HL-60 (cell line): ENCODE results near the gene SFXN5.

Experiments
- GABPA ChIP-seq: IDR thresholded peaks from 2 replicates; pipeline ENCODE4 v1.6.1; 2012; ENCODE audit warnings: low read depth
- POLR2AphosphoS5 ChIP-seq: IDR thresholded peaks from 2 replicates; pipeline ENCODE4 v1.6.1; 2012; ENCODE audit warnings: low read depth
- REST ChIP-seq: IDR thresholded peaks from 2 replicates; pipeline ENCODE4 v1.6.1; 2012; ENCODE audit warnings: low read depth; ENCODE audit not compliant: insufficient replicate concordance
- TF ChIP-seq, protein P1 (sequence below): IDR thresholded peaks from one replicate; pipeline ENCODE4 v1.5.1; 2011; ENCODE audit warnings: low read length, control low read depth, inconsistent platforms; ENCODE audit not compliant: insufficient read depth

GRCh38 chr2:73031725-73032701 lies 39.5 kb downstream of the SFXN5 start:
- TF ChIP-seq, protein P1, sequence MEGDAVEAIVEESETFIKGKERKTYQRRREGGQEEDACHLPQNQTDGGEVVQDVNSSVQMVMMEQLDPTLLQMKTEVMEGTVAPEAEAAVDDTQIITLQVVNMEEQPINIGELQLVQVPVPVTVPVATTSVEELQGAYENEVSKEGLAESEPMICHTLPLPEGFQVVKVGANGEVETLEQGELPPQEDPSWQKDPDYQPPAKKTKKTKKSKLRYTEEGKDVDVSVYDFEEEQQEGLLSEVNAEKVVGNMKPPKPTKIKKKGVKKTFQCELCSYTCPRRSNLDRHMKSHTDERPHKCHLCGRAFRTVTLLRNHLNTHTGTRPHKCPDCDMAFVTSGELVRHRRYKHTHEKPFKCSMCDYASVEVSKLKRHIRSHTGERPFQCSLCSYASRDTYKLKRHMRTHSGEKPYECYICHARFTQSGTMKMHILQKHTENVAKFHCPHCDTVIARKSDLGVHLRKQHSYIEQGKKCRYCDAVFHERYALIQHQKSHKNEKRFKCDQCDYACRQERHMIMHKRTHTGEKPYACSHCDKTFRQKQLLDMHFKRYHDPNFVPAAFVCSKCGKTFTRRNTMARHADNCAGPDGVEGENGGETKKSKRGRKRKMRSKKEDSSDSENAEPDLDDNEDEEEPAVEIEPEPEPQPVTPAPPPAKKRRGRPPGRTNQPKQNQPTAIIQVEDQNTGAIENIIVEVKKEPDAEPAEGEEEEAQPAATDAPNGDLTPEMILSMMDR: no peak
- no peak for TF ChIP-seq GABPA
- TF ChIP-seq POLR2AphosphoS5: no peak
- TF ChIP-seq REST: no peak
